KMS-11 (cell line): ENCODE data around the gene STK4.

Experiments
- H2AFZ ChIP-seq: fragments of 200-600 bp; sonication (generic); 2 replicates; pipeline ENCODE4 v1.6.1; 2016; ENCODE audit warnings: antibody characterized with exemption, mixed run types, low read depth
- H3K27ac ChIP-seq: fragments of 200-600 bp; sonication (generic); 2 replicates; pipeline ENCODE4 v1.6.1; 2016; ENCODE audit warnings: mild to moderate bottlenecking, mixed run types
- H3K27me3 ChIP-seq: fragments of 200-600 bp; sonication (generic); 2 replicates; pipeline ENCODE4 v1.6.1; 2017; ENCODE audit warnings: mild to moderate bottlenecking, low read depth, mixed run types, moderate library complexity; ENCODE audit not compliant: insufficient read depth
- H3K36me3 ChIP-seq: fragments of 200-600 bp; sonication (generic); 2 replicates; pipeline ENCODE4 v1.6.1; 2017; ENCODE audit warnings: mild to moderate bottlenecking, mixed run types; ENCODE audit not compliant: insufficient read depth
- H3K4me1 ChIP-seq: fragments of 200-600 bp; sonication (generic); 2 replicates; pipeline ENCODE4 v1.6.1; 2016; ENCODE audit warnings: mild to moderate bottlenecking, low read depth, mixed run types; ENCODE audit not compliant: poor library complexity, severe bottlenecking
- H3K4me2 ChIP-seq: fragments of 200-600 bp; sonication (generic); 2 replicates; pipeline ENCODE4 v1.7.0; 2016; ENCODE audit warnings: mild to moderate bottlenecking, mixed run types
- H3K4me3 ChIP-seq: fragments of 200-600 bp; sonication (generic); IDR thresholded peaks from 2 replicates; pipeline ENCODE4 v1.6.1; 2017; ENCODE audit warnings: low read depth, low read length, mixed read lengths; ENCODE audit not compliant: insufficient read depth
- H3K79me2 ChIP-seq: fragments of 200-600 bp; sonication (generic); 2 replicates; pipeline ENCODE4 v1.6.1; 2016; ENCODE audit warnings: low read depth, mixed run types; ENCODE audit not compliant: insufficient read depth
- H3K9ac ChIP-seq: fragments of 200-600 bp; sonication (generic); 2 replicates; pipeline ENCODE4 v1.6.1; 2016; ENCODE audit warnings: mild to moderate bottlenecking, mixed run types
- H4K20me1 ChIP-seq: fragments of 200-600 bp; sonication (generic); 2 replicates; pipeline ENCODE4 v1.6.1; 2016; ENCODE audit warnings: mild to moderate bottlenecking, mixed run types; ENCODE audit not compliant: insufficient read depth
- TF ChIP-seq, protein P1 (sequence below): fragments of 200-600 bp; sonication (generic); conservative IDR thresholded peaks from 2 replicates; pipeline ENCODE4 v1.6.1; 2017; ENCODE audit warnings: low read depth, mild to moderate bottlenecking, antibody characterized with exemption, low read length, moderate library complexity, mixed read lengths

Gene STK4

DNA sequence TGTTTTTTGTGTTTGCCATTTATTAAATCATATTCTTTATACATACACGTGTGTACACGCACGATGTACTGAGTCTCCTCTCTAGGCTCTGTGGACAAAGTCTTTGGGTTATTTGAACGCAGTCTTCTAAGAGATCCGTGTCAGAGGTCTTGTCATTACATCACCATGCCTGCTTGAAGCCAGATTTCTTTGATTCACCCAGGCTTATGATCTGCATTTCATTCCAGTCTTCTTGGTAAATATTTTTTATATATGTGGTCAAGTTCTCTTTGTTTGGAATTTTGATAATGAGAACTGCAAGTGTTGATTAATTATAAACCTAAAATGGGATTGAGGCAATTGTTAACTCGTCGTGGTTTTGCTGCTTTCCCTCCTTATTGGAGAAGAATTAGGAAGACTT lies 100.1 kb downstream of the STK4 start:
- no peaks in the 10 kb centered on the region for H3K36me3 ChIP-seq
- H4K20me1 ChIP-seq: no peaks in the 10 kb centered on the region
- H3K4me2 ChIP-seq: no peak overlapping the region
- no peak overlapping the region for H2AFZ ChIP-seq
- H3K4me1 ChIP-seq: peaks cover 82% of the 10 kb centered on the region
- H3K79me2 ChIP-seq: peaks cover 40% of the 10 kb centered on the region; the same call in 1 of the 2 replicates
- no peak overlapping the region for H3K4me3 ChIP-seq
- no peak overlapping the region for H3K9ac ChIP-seq
- no peaks in the 10 kb centered on the region for H3K27me3 ChIP-seq
- TF ChIP-seq, protein P1, sequence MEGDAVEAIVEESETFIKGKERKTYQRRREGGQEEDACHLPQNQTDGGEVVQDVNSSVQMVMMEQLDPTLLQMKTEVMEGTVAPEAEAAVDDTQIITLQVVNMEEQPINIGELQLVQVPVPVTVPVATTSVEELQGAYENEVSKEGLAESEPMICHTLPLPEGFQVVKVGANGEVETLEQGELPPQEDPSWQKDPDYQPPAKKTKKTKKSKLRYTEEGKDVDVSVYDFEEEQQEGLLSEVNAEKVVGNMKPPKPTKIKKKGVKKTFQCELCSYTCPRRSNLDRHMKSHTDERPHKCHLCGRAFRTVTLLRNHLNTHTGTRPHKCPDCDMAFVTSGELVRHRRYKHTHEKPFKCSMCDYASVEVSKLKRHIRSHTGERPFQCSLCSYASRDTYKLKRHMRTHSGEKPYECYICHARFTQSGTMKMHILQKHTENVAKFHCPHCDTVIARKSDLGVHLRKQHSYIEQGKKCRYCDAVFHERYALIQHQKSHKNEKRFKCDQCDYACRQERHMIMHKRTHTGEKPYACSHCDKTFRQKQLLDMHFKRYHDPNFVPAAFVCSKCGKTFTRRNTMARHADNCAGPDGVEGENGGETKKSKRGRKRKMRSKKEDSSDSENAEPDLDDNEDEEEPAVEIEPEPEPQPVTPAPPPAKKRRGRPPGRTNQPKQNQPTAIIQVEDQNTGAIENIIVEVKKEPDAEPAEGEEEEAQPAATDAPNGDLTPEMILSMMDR: no peak
- no peak overlapping the region for H3K27ac ChIP-seq

DNA sequence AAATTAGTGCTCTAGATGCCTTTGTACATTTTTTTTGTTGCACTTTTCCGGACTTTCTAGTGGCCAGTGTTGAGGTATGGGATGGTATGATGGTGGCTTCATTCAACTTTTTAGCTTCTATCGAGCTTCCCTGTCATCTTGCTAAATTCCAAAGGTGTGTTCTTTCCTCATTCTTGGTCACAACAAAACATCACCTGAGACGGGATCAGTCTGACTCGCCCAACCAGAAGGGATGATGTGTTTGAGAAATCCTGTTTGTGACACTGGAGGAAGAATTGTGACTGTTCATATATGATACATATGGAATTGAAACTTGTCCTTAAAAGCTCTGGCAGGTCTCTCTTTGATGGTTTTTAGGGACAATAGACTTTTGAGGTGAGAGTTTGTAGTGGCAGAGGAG lies 100.8 kb downstream of the STK4 start:
- no peak overlapping the region for H3K9ac ChIP-seq
- no peak overlapping the region for H3K4me2 ChIP-seq
- no peaks in the 10 kb centered on the region for H3K27me3 ChIP-seq
- no peaks in the 10 kb centered on the region for H3K36me3 ChIP-seq
- TF ChIP-seq, protein P1: no peak
- H3K4me3 ChIP-seq: no peak overlapping the region
- H3K4me1 ChIP-seq: peaks cover 82% of the 10 kb centered on the region
- no peaks in the 10 kb centered on the region for H4K20me1 ChIP-seq
- no peak overlapping the region for H3K27ac ChIP-seq
- peaks cover 33% of the 10 kb centered on the region; the same call in 1 of the 2 replicates for H3K79me2 ChIP-seq
- H2AFZ ChIP-seq: no peak overlapping the region

DNA sequence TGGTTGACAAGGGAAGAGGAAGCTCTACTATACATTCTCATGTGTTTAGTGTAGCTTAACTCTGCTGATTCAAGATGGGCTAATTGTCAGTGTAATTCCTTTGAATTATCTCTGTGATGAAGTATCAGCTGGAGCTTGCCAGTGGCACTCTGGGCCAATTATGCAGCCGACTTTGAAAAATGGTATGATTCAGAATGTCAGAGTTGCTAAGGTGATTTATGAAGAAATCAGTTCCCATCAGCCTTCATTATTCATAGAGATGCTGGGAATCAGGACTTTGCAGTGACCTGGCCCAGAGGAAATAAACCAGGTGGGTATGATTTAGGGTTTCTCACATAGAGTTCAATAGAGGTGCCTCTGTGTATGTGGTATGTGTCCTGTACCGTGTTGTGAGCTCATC lies 101.2 kb downstream of the STK4 start:
- peaks cover 82% of the 10 kb centered on the region for H3K4me1 ChIP-seq
- H3K9ac ChIP-seq: no peak overlapping the region
- H3K4me3 ChIP-seq: no peak overlapping the region
- no peaks in the 10 kb centered on the region for H3K27me3 ChIP-seq
- no peaks in the 10 kb centered on the region for H3K36me3 ChIP-seq
- no peaks in the 10 kb centered on the region for H4K20me1 ChIP-seq
- peaks cover 28% of the 10 kb centered on the region; the same call in 1 of the 2 replicates for H3K79me2 ChIP-seq
- H3K4me2 ChIP-seq: no peak overlapping the region
- H2AFZ ChIP-seq: no peak overlapping the region
- no peak overlapping the region for H3K27ac ChIP-seq
- TF ChIP-seq, protein P1: no peak

DNA sequence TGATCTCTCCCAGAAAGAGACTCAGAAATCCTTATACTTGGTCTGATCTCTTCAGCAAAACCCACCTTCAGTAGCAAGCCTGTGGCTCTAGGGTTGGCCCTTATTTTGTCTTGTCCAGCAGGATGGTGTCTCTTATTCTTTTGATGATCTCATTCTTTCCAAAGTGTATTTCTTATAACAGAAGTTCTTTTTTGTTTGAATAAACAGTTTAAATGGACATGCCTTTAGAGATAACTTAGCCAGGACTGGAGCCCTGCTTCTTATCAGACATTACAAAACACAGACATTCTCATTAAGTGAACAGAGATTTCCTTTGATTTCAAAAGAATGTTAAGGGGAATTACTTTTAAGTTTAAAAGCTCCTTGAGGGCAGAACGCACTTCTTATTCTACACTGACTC lies 102.9 kb downstream of the STK4 start:
- Histone ChIP-seq H3K4me1 (peaks cover 82% of the 10 kb centered on the region), H3K9ac (no peak overlapping the region), H3K4me3 (no peak overlapping the region), H3K4me2 (no peak overlapping the region), H3K27ac (no peak overlapping the region), H2AFZ (no peak overlapping the region), H3K36me3 (no peaks in the 10 kb centered on the region), H4K20me1 (no peaks in the 10 kb centered on the region), H3K79me2 (peaks cover 23% of the 10 kb centered on the region; the same call in 1 of the 2 replicates), H3K27me3 (no peaks in the 10 kb centered on the region)
- TF ChIP-seq, protein P1: no peak
